RWPE1 (cell line): ENCODE results near the gene SLC16A8.
A peak's percentile ranks its signal among the peaks of the same experiment; 100 is the strongest.

Source experiments
- CTCF ChIA-PET: fragments of 350-600 bp; sonication (Branson Sonifier 250); formaldehyde crosslinking; extraction: SDS; loops from one replicate; lab custom pipeline; 2021; lab: Yijun Ruan, JAX
- POLR2A ChIA-PET: fragments of 400-600 bp; formaldehyde crosslinking; extraction: SDS; loops from one replicate; lab custom pipeline; 2020; ENCODE audit warnings: antibody characterized with exemption; ENCODE audit not compliant: low non-redundant PET; lab: Yijun Ruan, JAX
- DNase-seq: peaks from one replicate; pipeline ENCODE4 v3.0.0; 2012; ENCODE audit warnings: low spot score
- H3K27ac ChIP-seq: fragments of 450-650 bp; 2 replicates; pipeline ENCODE4 v1.5.1; 2017
- TF ChIP-seq, protein P1 (sequence below): fragments of 450-650 bp; conservative IDR thresholded peaks from 2 replicates; pipeline ENCODE4 v1.5.1; 2017; ENCODE audit warnings: low read depth, mild to moderate bottlenecking

SLC16A8 gene

DNA sequence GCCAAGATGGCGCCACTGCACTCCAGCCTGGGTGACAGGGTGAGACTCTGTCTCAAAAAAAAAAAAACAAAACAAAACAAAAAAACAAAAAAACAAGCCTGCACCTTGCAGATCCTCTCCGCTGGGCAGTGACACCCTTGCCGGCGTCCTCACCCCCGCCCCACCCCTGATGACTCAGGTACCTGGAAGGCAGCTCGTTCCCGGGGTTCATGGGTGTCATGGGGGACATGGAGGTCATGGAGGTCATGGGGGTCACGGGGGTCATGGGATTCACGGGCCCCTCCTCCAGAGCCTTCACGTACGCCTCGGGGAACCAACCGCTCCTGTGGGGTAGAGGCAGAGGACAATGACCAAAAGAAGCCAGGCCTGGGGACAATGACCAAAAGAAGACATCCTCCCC is 3.0 kb upstream of the SLC16A8 start:
- CTCF ChIA-PET: no interaction called here
- POLR2A ChIA-PET: no interaction called here
- TF ChIP-seq, protein P1, sequence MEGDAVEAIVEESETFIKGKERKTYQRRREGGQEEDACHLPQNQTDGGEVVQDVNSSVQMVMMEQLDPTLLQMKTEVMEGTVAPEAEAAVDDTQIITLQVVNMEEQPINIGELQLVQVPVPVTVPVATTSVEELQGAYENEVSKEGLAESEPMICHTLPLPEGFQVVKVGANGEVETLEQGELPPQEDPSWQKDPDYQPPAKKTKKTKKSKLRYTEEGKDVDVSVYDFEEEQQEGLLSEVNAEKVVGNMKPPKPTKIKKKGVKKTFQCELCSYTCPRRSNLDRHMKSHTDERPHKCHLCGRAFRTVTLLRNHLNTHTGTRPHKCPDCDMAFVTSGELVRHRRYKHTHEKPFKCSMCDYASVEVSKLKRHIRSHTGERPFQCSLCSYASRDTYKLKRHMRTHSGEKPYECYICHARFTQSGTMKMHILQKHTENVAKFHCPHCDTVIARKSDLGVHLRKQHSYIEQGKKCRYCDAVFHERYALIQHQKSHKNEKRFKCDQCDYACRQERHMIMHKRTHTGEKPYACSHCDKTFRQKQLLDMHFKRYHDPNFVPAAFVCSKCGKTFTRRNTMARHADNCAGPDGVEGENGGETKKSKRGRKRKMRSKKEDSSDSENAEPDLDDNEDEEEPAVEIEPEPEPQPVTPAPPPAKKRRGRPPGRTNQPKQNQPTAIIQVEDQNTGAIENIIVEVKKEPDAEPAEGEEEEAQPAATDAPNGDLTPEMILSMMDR: no peak

DNA sequence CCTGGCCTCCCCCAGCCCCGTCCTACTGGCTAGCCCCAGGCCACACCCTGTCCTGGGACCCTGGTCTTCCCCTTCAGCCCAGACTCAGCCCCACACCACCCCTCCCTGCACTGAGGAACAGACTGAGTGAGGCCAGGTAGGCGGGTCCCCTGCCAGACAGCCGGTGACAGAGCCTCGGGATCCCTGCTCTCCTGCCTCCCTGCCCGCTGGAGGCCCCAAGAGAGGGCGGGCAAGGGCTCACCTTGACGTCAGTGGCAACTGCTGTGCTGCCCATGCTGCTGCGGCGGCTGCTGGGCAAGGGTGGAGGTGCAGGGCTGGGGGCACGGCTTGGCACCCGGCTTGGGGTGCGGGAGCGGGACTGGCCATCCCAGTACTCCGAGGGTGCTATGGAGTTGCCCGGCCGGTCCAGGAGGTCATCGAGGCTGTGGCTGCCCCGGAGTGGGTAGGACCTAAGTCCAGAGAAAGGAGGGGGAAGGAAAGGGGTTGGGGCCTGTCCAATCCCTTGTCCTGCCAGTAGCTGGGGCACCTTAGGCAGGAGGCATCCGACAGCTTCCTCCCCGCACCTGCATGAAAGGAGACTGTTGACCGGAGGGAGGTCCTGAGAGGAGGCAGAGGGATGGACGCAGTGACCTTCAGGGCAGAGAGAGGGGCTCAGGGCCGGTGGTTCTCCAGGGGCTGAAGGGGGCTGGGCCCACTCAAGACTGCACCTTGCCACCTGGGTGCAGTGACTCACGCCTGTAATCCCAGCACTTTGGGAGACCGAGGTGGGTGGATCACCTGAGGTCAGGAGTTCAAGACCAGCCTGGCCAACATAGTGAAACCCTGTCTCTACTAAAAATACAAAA is 2.2 kb upstream of the SLC16A8 start:
- H3K27ac ChIP-seq: no peak overlapping the region
- CTCF ChIA-PET: no interaction called here
- POLR2A ChIA-PET: no interaction called here
- TF ChIP-seq, protein P1: no peak
- no peak for DNase-seq

More for the DNA sequence above, 3.0 kb upstream of the SLC16A8 start:
- H3K27ac ChIP-seq: no peak overlapping the region
- DNase-seq: peak; percentile 38

DNA sequence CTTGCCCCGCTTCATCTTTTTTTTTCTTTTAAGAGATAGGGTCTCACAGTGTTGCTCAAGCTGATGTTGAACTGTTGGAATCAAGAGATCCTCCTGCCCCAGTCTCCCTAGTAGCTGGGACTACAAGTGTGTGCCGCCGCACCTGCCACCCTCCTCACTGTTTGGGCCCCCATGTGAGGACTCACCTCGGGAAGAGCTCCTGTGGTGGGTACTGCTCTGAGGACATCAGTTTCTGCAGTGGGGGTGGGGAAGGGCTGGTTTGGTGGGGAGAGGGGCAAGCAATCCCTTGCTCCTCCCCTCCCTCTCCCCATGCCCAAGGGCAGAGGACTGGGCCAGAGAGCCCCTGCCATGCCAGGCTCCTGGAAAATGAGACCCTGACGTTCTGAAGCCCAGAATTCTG is 1.5 kb upstream of the SLC16A8 start:
- CTCF ChIA-PET: interaction anchor here (0.6 kb wide), 2 partner anchors 12 to 487 kb away, joined by 4 read pairs; no protein-coding TSS in a partner anchor
- H3K27ac ChIP-seq: no peak overlapping the region
- DNase-seq: no peak
- TF ChIP-seq, protein P1: no peak
- POLR2A ChIA-PET: no interaction called here

DNA sequence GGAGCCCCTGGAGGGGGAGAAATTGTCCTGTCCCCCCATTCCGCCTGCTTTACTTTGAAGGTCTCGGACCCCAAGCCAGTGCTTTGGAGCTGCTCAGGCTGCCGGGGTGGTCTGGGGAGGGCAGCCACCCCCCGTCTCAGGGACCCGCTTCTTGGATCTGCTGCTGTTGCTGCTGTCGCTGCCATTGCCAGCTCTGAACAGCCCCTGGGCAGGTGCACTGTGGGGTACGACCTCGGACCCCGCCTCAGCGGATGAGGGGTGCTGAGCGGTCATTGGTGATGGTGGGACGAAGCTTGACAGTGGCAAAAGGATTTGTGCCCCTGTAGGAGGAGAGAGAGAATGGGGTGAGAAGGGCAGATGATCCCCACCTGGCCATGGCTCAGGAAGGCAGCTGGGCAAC is 1.1 kb upstream of the SLC16A8 start:
- POLR2A ChIA-PET: no interaction called here
- CTCF ChIA-PET: interaction anchor here (0.6 kb wide), 2 partner anchors 12 to 487 kb away, joined by 4 read pairs; no protein-coding TSS in a partner anchor
- H3K27ac ChIP-seq: no peak overlapping the region
- DNase-seq: no peak
- TF ChIP-seq, protein P1: no peak

DNA sequence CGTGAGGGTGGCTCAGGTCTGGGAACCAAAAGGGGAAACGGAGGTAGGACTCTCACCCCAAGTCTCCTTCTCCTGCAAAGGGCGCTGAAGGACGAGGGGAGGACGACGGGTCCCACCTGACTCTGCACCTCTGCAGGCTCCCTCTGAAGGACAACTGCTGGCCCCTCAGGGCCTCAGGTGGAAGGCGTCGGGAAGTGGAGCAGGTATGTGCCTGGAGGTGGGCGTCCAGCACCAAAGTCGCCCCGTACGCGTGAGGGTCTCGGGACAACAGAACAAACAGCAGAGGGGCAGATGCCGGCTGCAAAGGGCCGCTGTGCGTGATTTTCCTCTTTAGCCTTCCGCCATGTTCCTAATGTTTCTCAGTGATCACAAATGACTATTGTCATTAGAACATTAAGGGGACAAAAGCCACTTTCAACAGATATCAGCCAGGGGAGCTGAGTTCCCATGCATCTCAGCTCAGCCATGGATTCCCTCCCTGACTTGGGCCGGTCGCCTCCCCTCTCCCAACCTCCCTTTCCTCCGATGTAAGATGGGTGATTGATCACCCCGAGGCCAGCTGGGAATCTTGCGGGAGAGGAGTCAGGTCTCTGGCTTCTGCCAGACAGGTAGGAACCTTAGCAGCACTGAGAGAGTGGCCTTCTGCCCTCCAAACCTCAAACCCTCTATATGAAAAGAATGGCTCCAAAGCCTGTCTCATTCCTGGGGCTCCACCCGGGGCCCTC is 836 bp downstream of the SLC16A8 start:
- DNase-seq: no peak
- ChIA-PET CTCF (interaction anchor here (0.6 to 0.8 kb wide), 2 partner anchors 14 to 20 kb away, joined by 3 read pairs; no protein-coding TSS in a partner anchor), POLR2A (no interaction called here)
- TF ChIP-seq, protein P1: no peak
- no peak overlapping the region for H3K27ac ChIP-seq

DNA sequence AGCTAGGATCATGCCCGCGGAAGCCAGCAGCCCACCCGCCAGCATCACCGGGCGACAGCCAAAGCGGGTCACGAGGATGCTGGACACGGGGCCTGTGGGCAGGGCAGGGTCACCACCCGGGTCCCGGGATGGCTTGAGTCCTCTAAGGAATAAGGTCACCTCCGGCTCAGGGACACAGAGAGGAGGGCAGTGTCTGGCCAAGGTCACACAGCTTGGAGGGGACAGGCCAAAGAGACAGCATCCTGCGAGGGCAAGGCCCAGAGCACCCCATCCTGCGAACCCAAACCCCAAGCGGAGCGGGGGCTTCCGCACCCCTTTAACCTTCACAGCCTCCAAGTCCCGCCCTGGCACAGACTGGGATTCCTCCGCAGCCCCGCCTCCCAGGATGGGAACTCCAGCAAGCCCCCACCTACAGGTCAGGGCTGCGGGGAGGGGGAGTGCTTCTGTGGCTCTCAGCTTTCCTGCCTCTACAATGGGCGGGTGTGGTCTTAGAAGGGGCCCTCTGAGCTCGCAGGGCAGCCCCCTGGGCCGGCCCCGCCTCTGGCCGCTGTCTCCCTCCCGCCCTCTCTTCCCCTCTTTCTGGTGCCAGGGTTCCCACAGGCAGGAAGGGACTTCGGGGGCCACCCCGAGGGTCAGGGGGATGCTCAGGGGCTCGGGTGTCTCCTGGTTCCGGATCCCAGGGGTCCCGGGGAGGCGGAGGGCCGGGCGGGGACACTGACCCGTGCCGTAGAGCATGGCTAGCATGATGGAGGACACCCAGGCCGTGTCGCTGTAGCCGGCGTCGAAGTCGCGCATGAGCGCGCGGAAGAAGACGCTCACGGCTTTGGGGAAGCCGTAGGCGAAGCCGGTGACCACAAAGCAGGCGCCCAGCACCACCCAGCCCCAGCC is 1.8 kb downstream of the SLC16A8 start:
- POLR2A ChIA-PET: no interaction called here
- no peak overlapping the region for H3K27ac ChIP-seq
- CTCF ChIA-PET: no interaction called here
- TF ChIP-seq, protein P1: no peak
- no peak for DNase-seq
